Right forelimb (tissue), 1 donor: Measurements from ENCODE around the gene CHPT1.

Experiments
- DNase-seq: peaks from one replicate; pipeline ENCODE4 v3.0.0-alpha.2; 2018

Gene CHPT1

DNA sequence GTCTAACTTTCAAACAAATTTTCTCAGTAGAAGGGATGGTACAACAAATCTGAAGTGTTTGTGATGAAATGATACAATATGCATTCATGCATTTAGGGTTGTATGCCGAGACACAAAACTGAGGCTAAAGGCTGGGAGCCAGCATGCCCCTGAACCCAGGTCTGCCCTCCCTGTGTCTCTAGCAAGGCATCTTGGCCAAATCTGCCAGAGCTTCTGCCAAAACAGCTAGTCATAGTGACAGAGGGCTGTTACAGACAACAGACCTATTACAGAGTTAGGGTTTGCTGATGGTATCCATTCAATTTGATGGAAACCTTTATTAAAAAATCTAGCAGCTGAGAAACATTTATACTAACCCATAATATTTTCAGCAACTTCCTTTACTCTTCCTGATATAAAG is 11.3 kb upstream of the CHPT1 start:
- DNase-seq: no peak

DNA sequence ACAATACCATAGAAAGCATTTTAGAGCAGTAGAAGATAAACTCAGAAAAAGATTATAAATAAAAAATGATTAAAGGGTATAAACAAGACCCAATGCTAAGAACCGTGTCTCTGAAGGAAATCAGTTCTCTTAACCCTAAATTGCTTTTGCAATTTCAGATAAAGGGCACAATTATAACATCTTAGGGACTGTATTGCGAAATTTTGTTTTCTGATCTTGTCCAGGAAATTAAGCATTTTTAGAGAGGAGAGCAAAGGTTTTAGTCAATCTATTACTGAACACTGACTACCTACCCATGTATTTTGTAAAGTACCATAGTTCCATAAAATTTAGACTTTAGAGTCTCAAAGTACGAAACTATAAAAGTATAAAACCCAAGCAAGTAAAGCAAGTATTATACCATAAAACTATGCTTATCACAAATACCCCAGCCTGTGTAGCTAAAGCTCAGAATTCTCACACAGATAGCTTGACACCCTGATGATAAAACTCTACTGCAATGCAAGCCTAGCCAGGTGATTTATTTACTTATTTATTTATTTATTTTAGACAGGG is 6.8 kb upstream of the CHPT1 start:
- DNase-seq: no peak

DNA sequence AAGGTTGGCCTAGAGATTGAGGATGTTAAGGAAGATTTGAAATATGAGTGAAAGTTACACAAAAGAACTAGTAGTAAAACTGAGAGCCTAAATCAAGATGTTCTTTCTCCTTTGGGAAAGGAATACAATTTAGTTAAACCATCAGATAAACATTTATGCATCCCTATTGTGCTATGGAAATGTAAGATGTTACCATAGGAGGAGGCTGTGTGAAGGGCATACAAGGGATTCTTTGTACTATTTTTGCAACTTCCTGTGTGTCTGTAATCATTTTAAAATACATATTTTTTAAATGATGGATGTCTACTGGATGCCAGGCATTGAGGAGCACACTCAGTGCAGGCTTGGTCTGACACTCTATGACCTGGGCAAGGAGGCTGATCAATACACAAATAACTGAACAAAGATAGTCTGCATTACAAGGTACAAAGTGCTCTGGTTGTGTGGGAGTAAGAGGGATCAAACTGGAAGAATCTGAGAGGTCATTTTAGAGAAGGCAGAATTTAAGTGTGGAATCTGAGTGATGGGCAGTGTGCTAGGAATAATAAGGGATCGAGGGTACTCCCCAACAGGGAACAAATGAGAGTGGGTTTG is 5.8 kb upstream of the CHPT1 start:
- DNase-seq: no peak

DNA sequence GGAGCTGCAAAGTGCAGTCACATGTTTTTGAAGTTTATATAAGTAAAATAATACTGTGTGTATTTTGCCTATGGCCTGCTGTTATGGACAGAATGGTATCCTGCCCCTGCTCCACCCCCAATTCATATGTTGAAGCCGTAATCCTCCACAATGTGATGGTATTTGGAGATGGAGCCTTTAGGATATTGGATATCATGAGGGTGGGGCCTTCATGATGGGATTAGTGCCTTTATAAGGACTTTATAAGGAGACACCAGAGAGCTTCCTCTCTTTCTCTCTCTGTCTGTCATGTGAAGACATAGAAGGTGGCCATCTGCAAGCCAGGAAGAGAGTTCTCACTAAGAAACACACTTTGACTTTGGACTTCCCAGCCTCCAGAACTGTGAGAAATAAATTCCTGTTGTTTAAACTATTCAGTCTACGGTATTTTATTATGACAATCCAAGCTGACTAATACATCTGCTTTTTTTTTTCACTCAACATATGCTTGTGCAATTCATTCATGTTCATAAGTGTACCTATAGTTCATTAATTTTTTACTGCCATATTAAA is 3.1 kb upstream of the CHPT1 start:
- DNase-seq: no peak

DNA sequence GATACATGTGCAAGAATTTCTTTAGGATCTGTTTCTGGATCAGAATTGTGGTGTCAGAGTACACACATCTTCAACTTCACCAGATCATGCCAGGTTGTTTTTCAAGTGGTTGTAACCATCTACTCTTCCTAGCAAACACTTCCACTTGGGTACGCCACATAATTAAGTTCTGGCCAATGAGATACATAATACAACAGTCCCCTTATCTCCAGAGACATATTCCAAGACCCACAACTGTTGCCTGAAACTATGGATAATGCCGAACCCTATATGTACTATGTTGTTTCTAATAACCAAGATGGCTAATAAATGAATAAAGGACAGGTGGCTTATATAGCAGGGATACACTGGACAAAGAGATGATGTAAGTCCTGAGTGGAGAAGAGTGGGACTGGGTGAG is 2.5 kb upstream of the CHPT1 start:
- DNase-seq: no peak

DNA sequence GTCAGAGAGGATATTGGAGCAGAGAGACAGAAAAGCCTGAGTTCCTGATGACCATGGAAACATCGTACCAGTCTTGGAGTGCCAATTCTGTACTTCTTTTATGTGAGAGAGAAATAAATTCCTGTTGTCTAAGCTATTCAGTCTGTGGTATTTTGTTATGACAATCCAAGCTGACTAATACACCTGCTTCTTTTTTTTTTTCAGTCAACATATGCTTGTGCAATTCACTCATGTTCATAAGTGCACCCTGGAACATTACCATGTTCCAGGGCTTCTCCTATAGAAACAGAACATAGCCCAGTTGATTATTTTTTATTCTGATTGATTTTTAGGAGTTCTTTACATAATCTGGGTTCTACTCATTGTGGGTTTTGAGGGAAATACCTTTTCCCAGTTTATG is 1.7 kb upstream of the CHPT1 start:
- DNase-seq: no peak

DNA sequence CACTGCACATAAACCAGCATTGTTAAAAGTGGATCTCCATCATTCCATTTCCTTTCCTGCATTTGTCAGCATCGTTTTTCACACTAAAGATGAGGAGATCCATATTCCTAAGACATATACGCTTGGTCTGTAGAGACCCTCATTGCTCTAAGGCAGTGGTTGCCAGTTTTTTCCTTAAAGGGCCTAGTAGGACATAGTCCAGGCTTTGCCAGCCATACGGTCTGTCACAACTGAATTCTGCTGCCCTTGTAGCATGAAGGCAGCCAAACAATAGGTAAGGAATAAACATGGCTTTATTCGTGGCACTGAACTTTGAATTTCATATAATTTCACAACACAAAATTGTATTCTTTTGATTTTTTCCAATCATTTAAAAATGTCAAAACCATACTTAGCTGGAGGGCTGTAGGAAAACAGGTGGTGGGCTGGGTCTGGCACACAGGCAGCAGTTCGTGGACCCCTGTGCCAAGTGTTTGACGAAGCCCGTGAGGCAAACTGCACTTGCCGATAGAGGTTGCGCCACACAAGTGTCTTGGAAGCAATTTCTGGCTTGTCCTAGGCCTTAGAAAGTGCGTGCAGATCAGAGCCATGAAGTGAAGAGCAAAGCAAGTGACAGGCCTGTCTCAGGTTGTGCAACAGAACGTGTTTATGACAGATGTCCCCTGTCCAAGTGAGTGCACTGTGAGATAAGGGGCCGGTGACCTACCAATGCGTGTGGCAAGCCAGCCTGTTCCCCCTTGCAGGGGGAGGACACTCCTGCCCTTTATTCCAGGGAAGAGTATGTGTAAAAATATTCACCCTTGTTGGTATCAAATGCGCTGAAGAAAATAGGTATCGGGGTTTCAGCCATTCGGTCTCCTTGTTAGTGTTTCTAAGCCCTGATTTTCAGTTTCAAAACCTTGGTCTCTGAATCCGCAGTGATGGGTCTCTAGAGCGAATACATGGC is 916 bp upstream of the CHPT1 start:
- peak; percentile 54 for DNase-seq

DNA sequence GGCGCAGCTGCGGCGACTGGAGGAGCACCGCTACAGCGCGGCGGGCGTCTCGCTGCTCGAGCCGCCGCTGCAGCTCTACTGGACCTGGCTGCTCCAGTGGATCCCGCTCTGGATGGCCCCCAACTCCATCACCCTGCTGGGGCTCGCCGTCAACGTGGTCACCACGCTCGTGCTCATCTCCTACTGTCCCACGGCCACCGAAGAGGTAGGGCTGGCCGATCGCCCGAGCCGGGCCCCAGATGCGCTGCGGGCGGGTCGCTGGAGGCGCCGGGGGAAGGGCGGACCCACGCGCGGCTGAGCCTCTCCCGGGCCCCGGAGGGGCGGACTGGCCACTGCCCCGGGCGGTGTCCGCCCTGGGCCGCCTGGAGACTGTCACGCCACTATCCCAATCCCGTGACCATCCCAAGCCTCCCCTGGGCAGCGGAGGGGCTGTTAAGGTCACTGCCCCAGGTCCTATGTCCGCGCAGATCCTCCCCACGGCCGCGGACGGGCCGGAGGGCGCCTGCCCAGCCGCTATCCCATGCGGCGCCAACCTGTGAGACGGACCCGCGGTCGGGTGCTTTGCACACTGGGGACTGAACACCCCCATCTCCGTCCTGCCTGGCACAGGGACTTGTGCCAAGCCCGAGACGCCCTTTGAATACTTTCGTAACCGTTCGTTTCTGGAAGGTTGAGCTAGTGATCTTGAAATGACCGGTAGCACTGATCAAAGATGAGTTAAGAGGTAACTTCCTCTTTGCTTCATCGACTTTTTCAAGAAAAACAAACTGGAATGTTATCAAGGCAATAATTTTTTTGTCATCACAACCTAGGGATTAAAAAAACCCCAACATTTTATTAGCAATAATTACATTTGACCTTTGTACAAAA is 725 bp downstream of the CHPT1 start:
- DNase-seq: peak; percentile 63

DNA sequence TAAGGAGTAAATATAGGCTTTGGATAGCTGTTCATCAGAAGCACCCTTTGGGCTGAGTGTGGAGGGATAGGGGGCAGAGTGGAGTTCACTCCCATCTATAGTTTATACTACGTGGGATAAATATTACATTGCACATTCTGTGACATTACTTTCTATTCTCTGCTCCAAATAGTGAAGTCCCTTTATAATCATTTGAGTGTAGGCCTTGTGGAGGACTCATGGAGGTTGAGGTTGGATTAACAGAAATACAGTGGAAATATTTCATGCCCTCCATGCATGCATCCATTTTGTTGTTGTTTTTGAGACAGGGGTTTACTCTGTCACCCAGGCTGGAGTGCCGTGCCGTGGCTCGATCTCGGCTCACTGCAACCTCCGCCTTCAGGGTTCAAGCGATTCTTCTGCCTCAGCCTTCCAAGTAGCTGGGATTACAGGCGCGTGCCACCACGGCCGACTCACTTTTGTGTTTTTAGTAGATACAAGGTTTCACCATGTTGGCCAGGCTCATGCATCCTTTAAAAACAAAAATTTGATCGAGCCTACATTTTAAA is 1.4 kb downstream of the CHPT1 start:
- DNase-seq: no peak

DNA sequence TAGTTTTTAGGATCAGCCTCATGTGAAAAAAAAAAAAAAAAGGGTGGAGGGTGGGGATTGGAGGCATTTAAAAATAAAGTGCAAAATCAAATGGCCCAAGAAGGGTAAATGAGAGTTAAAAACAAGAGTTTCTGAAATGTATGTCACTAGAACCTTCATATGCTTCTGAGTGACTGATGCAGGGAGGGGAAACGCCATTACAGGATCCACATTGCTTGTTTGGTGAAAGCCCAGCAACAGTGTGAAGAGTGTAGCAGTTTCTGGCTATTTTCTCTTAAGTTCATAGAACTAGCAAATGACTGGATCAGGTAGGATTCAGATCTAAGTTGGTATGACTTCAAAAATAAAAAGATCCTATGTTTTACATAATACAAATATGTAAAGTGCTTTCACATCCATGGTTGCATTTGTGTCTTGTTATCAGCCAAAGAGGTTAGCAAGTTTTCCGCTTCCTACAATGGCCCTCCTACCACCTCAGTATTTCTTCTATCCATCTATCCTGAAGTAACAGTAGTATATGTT is 2.9 kb downstream of the CHPT1 start:
- no peak for DNase-seq

DNA sequence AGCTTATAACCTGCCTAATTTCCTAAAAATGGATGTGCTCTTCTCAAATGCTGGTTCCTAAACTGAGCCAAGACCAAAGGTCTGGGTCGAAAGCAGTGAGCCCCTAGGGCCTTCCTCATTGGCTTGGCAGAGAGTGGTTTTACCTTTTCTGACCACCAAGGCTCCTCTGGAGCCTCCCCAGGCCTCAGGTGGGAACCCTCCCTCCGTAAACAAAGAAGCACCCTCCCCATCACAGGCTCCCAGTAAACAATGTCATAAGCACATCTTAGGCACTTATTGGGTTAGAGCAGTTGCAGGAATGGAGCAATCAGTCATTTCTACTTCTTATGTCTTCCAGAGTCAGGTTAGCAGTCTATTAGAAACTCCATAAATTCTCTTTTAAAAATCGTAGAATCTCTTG is 6.0 kb downstream of the CHPT1 start:
- DNase-seq: no peak

DNA sequence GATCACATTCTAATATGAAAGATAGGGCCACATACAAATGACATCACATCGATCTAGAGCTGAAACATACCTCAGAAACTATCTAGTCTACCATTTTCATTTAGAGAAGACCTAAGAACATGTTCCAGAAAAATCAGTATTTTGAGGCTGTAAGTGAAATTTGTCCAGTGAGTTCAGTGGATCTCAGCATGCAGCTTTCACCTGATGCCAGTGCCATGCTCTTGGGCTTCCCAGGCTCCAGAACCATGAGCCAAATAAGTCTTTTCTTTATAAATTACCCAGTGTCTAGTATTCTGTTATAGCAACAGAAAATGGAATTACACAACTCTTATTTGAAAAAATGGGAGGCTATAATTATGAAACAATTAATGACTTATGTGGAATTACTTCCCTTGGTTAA is 9.0 kb downstream of the CHPT1 start:
- no peak for DNase-seq

DNA sequence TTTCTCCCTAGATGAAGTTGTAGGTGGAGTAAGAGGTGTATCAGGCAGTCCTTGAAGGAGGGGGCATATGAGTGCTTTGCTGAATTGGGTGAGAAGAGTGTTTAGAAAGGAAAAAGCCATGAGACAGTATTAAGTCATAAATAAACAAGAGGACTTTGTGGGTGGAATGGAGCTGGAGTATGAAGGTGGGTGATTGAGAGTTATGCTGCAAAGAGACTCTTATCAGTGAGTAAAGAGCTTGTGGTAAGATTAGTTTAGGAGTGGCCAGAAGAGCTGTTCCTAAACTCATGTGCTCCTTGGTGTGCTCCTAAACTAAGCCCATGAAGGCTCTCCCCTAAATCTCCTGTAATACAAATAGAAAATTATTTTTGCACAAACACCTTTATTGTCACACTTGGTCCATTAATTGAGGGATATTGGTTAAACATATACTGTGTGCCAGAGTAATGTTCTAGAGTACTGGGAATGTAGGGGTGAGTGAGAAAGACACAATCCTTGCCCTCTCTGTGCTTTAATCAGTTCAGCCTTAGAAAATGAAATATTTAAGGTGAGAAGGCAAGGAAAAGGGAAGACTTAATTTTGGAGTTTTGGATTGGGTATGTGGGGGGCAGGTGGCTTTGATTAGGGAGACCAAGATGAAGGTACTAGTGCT is 9.8 kb downstream of the CHPT1 start:
- no peak for DNase-seq

DNA sequence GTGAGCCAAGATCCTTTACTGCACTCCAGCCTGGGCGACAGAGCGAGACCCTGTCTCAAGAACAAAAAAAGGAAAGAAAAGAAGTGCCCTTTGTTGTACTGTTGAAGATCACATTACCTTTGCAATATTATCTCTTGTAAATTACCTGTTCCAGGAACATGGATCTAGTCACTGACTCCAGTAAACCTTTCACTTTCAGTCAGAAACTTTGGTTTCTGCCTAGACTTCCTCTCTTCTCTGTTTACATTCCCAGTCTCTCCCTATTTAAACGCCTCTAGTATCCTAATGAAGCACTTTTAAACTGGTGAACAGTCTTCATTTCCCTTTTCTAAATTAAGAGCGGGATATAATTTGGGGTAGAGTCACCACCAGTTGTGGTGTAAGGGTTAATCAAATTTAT is 12.8 kb downstream of the CHPT1 start:
- DNase-seq: no peak

DNA sequence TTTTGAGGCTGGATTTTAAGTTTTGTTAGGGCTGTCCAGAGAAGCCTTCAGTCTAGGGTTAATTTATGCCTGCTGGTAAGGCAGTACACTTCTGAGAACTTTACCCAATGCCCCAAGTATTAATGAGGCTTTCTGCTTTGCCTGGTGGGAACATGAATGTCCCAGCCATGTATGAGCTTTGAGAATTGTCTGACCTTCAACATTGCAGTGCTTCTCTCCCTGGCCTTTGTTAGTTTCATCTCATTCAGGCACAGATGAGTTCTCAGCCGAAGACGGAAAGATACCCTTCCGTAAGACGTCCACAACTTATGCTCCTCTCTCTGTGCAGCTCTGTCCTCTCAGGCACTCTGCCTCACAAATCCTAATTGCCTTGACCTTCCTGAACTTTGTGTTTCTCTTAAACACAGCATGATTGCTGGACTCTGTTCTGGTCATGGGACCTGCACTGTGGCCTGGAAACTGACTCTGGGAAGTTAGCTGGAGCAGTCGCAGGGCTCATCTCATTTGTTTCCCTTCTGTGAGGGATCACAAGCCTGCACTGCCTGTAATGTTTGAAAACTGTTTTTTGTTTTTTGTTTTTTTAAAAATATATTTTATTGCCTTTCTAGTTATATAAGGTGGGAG is 15.7 kb downstream of the CHPT1 start:
- DNase-seq: no peak

DNA sequence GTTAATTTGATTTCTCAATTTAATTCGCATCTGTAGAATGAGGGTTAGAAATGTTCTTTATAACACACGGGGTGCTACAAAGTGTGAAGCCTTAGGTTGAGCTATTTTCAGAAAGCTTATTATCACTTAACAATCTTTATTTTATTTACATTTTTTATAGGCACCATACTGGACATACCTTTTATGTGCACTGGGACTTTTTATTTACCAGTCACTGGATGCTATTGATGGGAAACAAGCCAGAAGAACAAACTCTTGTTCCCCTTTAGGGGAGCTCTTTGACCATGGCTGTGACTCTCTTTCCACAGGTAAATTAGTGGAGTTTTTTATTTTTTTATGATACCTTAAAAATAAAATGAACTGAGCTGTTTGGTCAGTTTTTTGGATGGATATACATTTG is 16.5 kb downstream of the CHPT1 start:
- no peak for DNase-seq

DNA sequence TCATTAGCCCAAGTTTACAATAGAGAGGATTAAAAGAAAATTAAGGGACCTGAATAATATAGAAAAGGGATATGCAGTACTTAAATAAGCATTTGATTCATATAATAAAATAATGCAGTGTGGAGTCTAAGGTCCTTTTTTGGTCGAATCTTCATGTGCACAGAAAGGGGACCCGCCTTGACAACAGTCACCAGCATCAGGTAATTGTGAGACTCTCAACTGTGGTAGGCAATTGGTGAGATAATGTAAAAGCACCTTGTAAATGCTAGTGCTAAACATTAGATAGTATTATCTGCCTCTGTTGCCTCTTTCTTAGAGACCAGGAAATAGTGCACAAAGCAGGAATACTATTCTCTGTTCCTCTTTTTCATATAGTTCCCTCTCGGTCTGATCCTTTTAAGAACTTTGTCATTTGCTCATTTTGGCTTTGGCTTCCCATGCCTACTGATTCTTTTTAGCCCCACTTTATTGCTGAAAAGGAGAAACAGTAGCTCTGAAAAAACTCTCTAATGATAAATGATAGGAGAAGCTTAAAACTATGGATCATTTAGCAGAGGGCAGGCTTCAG is 17.5 kb downstream of the CHPT1 start:
- no peak for DNase-seq

DNA sequence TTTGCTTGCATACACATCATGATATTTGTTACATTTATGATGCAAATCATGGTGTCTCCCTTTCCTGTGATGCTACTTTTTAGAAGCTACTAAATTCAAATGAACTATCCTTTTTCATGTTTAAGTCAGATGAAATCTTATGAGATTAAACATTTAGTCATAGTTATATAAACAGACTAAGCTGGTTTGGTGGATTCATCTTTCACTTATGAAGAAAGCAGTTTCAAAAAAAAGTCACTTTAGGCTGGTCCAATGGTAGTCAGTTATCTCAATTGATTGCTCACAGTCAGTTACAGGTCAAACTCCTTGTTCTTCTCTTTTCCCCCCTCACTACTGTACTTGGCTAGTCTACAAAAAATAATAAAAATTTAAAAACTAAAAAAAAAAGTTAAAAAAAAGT is 22.1 kb downstream of the CHPT1 start:
- DNase-seq: no peak

DNA sequence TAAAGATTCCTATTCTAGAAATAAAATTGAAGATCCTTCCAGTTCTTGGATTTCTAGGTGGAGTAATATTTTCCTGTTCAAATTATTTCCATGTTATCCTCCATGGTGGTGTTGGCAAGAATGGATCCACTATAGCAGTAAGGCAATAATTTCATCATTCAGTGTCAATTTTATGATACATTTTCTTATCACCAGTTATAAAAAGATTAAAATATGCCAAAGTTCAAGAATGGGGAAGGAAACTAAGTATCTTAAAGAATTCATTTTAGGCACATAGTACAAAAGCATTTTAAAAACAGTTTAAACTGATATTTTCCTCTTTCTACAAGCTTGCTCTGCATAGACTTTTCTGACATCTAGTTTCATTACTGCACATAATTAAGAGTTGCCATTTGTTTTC is 22.7 kb downstream of the CHPT1 start:
- no peak for DNase-seq

DNA sequence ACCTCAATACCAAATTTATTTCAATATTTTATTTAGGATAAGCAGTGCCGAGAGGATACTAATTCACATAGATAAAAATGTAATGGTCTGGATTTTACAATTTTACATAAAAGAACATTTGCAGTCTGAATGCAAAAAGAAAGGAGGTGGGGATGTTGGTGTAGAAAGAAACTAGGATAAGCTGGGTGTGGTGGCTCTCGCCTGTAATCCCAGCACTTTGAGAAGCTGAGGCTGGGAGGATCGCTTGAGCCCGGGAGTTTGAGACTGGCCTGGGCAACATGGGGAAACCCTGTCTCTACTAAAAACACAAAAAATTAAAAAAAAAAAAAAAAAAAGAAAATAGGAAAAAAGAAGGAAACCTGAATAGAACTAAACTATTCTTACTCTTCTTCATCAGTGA is 25.0 kb downstream of the CHPT1 start:
- no peak for DNase-seq

DNA sequence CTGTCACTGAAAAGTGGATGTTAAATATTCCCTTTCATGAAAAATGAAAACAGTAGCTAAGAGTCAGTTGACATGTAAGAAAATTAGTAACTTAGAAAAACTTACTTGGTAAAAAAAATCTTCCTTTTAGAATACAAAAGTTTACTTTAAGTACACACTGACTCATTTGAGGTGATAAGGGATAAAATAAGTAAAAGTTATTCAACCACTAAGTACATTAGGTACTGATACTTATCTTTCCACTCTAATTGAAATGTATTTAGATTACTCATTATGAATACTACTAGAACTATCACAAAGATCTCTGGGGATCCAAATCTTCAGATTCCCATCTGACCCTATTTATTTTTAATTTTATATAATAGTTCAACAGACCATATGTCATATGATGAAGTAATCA is 29.7 kb downstream of the CHPT1 start:
- DNase-seq: no peak
